Measurements from ENCODE around the gene RPL10A. TPM values are rescaled to one million over a fixed set of nuclear protein-coding genes. Genes with fewer than 3 reads are reported as not detected.

Gene RPL10A
- total and polyA plus RNA-seq, 2 of the 13 experiments (the other 11 are each of a cell fraction or from before 2014, with no cell fraction given), result 1,854 to 2,726 TPM

- TF ChIP-seq ATF4 (CRISPR knock-in tag; IDR thresholded peaks at IDR 0.05) (no peak), ATF6 (CRISPR knock-in tag; conservative IDR thresholded peaks at IDR 0.05) (no peak), ZNF710 (CRISPR knock-in tag; IDR thresholded peaks at IDR 0.05; ENCODE audit: borderline replicate concordance) (no peak), HOXA7 (CRISPR knock-in tag; IDR thresholded peaks at IDR 0.05) (no peak), ZNF512B (CRISPR knock-in tag; IDR thresholded peaks at IDR 0.05; ENCODE audit: borderline replicate concordance) (0 out of 2 replicates have a peak, but pooled peaks have one; percentile 40), ZNF841 (CRISPR knock-in tag; IDR thresholded peaks at IDR 0.05; ENCODE audit: borderline replicate concordance) (no peak), KLF6 (CRISPR knock-in tag; IDR thresholded peaks at IDR 0.05) (no peak), ZBED4 (CRISPR knock-in tag; IDR thresholded peaks at IDR 0.05; ENCODE audit: borderline replicate concordance) (no peak)
These were observed 40.8 kb upstream of the RPL10A start (continued) for GRCh38 chr6:35427435-35427834.
